Cardiac fibroblast (primary cell): ENCODE data around the gene EPB41L4A.

ENCODE experiments used
- DNase-seq, 2 donors: peaks; one replicate each; pipeline versions ENCODE4 v3.0.0 to v3.0.0-alpha.2; 2010; ENCODE audit warnings: low read depth in 2 of 2
- H3K4me3 ChIP-seq, 2 donors: replicated peaks in 1 of 2; 1 replicate in 1 of 2; 2 replicates in 1 of 2; pipeline ENCODE4 v1.5.1; 2011; ENCODE audit warnings: low read depth in 2 of 2, low read length in 2 of 2, mild to moderate bottlenecking in 2 of 2, moderate library complexity in 1 of 2
- TF ChIP-seq, protein P1 (sequence below): IDR thresholded peaks from one replicate; pipeline ENCODE4 v1.5.1; 2011; ENCODE audit warnings: low read depth, mild to moderate bottlenecking, low read length, inconsistent platforms

EPB41L4A gene

DNA sequence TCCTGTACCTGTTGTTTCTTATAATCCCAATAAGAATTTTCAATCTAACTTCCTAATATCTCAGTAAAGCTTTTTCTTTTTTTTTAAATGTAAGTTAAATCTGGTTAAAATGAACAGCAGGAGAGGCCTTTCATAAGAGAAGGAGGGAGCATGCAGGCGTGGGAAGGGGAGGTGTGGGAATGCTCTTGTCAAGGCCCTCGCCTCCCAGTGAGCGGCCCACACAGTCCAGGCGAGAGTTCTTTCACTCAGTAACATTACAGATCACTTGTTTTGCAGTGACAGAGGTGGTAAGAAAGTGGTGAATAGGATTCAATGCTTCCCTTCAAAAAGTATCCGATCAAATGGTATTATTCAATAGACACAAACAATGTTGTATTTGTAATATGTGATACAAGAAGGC is 125.0 kb downstream of the EPB41L4A start:
- no peak for DNase-seq
- TF ChIP-seq, protein P1, sequence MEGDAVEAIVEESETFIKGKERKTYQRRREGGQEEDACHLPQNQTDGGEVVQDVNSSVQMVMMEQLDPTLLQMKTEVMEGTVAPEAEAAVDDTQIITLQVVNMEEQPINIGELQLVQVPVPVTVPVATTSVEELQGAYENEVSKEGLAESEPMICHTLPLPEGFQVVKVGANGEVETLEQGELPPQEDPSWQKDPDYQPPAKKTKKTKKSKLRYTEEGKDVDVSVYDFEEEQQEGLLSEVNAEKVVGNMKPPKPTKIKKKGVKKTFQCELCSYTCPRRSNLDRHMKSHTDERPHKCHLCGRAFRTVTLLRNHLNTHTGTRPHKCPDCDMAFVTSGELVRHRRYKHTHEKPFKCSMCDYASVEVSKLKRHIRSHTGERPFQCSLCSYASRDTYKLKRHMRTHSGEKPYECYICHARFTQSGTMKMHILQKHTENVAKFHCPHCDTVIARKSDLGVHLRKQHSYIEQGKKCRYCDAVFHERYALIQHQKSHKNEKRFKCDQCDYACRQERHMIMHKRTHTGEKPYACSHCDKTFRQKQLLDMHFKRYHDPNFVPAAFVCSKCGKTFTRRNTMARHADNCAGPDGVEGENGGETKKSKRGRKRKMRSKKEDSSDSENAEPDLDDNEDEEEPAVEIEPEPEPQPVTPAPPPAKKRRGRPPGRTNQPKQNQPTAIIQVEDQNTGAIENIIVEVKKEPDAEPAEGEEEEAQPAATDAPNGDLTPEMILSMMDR: no peak
- no peak overlapping the region for H3K4me3 ChIP-seq

DNA sequence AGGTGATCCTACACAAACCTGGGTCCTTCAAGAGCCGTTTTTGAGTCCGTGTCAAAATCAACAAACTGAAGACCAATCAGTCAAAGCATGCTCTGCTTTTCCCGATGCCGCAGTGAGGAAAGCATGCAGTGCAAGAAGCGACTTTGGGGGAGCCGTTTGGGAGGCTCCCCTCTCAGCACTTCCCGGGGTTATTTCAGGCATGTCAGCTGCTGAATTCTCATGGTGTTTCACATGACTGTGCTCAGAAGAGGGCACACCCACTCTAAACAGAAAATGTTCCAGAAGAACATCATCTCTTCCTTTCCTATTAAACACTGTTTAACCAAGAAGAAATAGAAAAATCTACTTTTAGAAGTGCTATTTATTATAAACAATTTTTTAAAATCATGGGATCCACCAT is 125.5 kb downstream of the EPB41L4A start:
- no peak for DNase-seq
- H3K4me3 ChIP-seq: no peak overlapping the region
- TF ChIP-seq, protein P1: no peak

DNA sequence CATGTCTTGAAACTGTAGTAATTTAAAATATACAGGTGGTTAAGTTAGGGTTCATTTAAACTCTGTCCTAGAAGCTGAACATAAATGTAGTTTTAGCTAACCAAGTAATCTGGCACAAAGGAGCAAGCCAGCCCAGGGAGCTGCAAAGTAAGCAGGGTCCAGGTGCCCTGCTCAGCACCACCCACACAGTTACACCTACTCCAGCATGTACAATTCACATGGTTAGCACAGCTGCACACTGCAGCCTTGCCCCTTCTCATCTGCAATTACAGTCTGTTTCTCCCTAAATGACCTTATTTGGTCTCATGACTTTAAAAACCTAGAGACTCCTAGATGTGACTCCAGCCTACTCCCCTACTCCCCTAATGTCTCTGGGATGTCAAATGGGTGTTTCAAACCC is 128.4 kb downstream of the EPB41L4A start:
- TF ChIP-seq, protein P1: no peak
- DNase-seq: no peak
- H3K4me3 ChIP-seq: no peak overlapping the region

DNA sequence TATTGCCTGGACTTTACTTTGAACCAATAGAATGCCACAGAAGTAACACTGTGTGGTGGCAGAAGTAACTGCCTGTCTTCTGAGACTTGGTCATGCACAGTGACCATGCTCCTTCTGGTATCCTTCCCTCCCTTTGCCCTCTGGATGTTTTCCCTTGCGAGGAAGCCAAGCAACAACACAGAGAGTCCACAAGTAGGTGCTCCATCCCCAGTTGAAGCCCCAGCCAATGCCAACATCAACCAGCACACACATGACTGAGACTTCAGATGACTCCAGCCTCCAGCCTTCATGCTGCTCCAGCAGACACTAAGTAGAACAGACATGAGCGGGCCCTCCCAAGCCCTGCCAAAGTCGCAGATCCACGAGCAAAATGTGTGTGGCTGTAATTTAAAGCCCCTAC is 129.6 kb downstream of the EPB41L4A start:
- no peak for DNase-seq
- no peak overlapping the region for H3K4me3 ChIP-seq
- TF ChIP-seq, protein P1: no peak

DNA sequence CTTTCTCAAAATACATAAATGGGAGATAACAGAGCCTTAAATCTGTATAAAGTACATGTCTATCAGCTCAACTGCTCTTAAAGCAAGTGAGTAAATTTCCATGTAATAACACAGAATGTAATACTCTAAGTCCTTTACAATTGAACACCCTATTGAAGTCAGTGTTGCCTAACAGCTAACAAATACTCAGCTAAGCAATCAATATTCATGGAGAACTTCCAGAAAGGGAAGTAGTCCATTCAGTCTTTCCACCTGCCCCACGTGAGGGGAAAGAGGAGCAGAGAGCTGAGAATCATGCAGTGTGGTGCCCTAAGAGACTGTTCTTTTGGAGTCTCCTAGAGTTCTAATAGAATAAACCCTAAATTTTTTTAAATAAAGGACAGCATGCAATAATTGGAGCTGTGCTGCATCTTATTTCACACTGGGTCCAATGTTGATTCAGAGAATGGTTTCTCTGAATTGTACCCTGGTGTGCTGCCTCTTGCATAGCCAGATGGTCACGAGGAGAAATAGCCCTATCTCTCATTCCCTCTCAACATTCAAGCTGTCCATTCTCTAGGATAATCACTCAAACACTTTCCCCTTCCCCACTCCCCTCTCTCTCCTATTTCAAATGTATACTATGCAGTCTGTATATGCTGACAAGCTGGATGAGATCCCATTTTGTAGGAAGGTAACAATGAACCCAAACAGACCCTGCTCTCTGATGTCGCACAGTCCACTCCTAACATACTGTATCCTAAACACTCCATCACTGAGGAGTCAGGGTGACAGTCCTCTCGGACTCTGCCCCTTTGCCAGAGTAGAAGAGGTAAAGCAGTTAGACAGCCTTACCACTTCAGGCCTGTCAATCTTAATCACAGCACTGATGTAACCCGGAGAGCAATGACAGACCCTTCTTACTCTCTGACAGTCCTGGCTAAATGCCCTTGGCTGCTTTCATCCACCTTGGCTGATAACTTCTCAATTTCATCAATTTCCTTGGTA is 134.8 kb downstream of the EPB41L4A start:
- DNase-seq: no peak
- H3K4me3 ChIP-seq: no peak overlapping the region
- TF ChIP-seq, protein P1: no peak

DNA sequence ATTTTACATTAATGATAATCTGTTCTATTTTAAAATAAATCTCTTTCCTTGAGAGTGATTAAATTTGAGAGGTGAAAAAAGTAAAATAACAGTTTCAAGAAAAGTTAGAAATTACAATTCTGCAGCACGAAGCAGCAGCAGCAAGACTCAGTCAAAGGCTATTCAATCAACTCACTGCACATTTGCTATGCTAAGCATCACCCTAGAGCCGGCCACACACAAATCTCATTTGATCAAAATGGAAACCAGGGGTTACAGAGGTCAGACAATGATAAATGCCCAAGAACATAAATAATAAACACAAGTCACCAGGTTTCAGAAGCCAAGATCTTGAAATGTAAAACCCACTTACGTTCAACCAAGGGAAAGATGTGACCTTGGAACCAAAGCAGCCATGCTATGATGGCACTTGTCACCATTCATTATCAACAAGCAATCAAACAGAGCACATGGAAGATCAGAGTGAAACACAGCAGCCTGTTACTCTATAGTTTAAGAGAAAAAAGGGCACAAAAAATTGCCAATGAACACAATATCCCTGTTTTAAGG is 136.0 kb downstream of the EPB41L4A start:
- H3K4me3 ChIP-seq: no peak overlapping the region
- TF ChIP-seq, protein P1: no peak

More for the DNA sequence above, 136.0 kb downstream of the EPB41L4A start:
- DNase-seq: no peak
